GM19438 (cell line): ENCODE results near the gene MAOA.
"Not testable (repeated sequence)": the region's sequence is repeated elsewhere in the genome, so short reads cannot be mapped to it uniquely, and the experiment has no call there.

Source experiments
- ATAC-seq: cut with Tn5 transposase; IDR thresholded peaks from one replicate; pipeline ENCODE4 v1.9.1; 2021; ENCODE audit warnings: low read depth; ENCODE audit not compliant: unreplicated experiment

MAOA gene

DNA sequence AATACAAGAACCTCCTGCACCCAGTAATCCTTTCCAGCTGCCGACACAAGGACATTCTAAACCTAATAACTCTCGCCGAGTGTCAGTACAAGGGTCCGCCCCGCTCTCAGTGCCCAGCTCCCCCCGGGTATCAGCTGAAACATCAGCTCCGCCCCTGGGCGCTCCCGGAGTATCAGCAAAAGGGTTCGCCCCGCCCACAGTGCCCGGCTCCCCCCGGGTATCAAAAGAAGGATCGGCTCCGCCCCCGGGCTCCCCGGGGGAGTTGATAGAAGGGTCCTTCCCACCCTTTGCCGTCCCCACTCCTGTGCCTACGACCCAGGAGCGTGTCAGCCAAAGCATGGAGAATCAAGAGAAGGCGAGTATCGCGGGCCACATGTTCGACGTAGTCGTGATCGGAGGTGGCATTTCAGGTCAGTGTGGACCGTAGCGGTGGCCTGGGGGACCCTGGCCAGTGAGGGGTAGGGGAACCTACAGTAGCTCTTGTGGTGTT is at the start of gene MAOA:
TSS of gene MAOA (plus strand) at position 295 of the 490 bp plus-strand sequence. CDS start at position 338, 43 bp downstream.
- ATAC-seq, result no peak

GRCh38 chrX:43612400-43612799 is 43.7 kb upstream of the MAOA start:
- no peak for ATAC-seq

DNA sequence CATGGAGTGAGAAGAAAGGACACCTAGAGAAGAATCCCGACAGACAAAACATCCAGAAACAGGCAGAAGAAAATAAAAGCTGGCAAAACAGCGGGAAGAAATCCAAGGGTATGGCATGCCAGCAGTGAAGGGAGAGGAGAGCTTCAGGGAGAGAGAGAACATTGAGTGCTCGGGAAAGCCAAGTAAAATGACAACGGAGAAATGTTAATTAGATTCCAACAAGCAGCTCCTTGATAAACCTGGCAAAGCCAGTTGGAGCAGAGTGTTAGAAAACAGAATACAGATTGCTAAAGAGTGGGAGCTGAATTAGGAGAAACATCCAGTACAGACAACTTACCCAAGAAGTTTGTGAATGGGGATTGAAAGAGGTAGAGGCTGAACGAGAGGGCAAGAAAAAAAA is 40.4 kb upstream of the MAOA start:
- ATAC-seq, result no peak

- ATAC-seq, result no peak
Observed at GRCh38 chrX:43618366-43619205, 37.5 kb upstream of the MAOA start.

GRCh38 chrX:43619861-43620260 is 36.2 kb upstream of the MAOA start:
- ATAC-seq, result not testable (repeated sequence)

GRCh38 chrX:43627147-43627546 is 29.0 kb upstream of the MAOA start:
- ATAC-seq, result no peak

DNA sequence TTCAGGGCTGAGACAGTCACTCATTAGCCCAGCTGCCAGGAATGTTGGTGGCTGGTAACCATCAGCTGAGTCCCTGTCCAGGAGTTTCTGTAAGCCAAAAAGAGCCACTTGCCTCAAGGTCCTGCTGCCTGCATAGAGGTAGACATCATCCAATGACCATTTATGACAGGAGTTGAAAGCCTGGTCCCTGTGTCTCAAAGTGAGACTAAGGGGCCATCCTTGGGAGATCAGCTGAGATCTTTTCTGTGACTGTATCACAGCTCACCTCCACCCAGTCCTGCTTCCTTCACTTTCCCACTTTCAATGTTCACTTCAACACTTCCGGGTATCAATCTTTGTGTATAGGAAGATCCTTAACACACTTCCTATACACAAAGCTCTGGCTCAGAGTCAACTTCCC is 28.4 kb upstream of the MAOA start:
- ATAC-seq, result no peak

DNA sequence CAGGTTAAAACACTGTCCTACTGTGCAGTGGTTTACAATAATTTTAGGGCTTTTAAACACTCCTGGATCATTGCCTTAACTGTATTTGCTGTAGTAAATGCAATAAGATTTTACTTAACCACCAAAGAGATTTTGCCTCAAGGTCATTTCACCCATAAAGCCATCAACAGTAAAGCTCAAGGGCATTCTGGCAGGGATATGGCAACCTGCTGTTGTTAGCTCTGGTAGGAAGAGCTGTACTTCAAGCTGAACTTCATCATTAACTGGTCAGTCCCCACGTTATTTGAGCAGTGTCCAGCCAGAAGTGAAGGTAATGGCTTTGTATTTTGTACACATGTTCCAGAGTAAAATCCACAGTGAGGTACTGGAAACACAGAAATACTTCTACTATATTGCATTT is 26.9 kb upstream of the MAOA start:
- ATAC-seq, result no peak

- no peak for ATAC-seq
Observed at GRCh38 chrX:43631841-43632240, 24.3 kb upstream of the MAOA start.

GRCh38 chrX:43633081-43633480 is 23.0 kb upstream of the MAOA start:
- no peak for ATAC-seq

DNA sequence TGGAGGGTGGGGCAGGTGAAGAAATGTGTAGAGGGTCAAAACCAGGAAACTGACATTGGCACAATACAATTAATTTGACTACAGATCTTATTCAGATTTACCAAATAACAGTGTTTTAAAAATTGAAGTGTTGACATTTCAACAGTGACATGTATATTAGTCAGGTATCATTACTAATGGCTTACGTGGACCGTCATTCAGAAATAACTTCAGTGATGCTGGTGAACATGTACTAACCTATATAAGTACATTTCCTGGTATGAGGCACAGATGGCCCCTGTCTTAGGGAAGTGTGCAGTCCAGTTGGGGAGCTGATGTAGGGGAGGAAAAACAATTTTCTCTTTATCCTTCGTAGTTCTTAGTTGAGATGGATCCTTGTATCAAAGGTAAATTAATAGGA is 22.3 kb upstream of the MAOA start:
- no peak for ATAC-seq

DNA sequence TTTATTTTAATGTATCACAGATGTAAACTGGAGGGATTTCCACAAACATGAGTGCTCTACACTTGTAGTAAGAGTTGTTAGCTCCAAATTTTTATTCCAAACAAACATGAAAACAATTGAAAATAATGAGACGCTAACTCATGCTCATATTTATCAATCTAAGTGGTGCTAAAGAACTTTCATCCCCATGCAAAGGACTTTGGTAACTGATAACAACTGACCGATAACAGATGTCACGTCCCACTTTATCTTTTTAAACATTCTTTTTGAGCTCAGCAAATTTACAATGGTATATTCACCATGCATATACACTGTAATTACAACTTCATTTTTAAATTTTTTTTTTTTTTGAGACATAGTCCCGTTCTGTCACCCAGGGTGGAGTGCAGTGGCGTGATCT is 15.6 kb upstream of the MAOA start:
- no peak for ATAC-seq

- ATAC-seq, result no peak
Observed at GRCh38 chrX:43641691-43642090, 14.4 kb upstream of the MAOA start.

DNA sequence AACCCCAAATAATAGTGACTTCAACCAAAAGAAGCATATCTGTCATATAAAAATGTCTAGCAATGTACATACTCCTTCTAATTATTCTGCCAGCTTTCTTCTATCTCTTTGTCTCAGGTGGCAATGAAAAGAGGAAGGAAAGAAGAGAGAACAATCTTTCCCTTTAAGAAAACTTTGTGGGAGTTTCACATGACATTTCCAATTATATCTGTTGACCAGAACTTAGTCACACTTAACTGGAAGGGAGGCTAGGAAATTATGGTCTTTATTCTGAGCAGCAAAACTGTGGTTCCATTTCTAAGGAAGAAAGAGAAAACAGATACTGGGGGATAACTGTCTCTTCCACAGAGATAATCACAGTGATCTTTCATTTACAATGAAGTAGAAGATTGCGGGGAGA is 12.9 kb upstream of the MAOA start:
- ATAC-seq, result no peak

GRCh38 chrX:43643662-43644061 is 12.4 kb upstream of the MAOA start:
- no peak for ATAC-seq

- ATAC-seq, result no peak
Observed at GRCh38 chrX:43644124-43644701, 11.9 kb upstream of the MAOA start.

GRCh38 chrX:43646800-43647199 is 9.3 kb upstream of the MAOA start:
- no peak for ATAC-seq

DNA sequence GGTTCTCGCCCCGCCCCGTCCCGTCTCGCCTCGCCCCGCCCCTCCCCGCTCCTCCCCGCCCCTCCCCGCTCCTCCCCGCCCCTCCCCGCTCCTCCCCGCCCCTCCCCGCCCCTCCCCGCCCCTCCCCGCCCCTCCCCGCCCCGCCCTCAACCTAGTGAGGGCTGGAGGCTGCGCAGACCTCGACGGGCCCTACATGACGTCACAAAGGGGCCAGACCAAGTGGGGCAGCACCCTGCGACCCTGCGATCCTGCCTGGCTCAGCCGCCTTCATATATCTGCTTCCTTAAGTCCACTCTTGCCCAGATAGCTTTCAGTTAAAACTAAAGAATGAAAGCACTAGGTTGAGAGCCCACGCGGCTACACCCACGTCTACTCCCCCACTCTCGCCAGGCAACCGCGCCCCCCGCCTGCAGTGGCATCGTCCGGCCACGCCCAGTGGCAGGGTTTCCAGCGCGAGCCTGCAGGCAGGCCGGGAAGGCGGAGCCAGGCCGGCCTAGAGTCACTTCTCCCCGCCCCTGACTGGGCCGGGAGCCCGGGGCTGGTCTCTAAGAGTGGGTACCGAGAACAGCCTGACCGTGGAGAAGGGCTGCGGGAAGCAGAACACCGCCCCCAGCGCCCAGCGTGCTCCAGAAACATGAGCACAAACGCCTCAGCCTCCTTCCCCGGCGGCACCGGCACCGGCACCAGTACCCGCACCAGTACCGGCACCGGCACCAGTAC is 1.5 kb upstream of the MAOA start:
- peak; percentile 97 for ATAC-seq

- peak; percentile 11 for ATAC-seq
Observed at GRCh38 chrX:43655151-43656004, 721 bp upstream of the MAOA start.

DNA sequence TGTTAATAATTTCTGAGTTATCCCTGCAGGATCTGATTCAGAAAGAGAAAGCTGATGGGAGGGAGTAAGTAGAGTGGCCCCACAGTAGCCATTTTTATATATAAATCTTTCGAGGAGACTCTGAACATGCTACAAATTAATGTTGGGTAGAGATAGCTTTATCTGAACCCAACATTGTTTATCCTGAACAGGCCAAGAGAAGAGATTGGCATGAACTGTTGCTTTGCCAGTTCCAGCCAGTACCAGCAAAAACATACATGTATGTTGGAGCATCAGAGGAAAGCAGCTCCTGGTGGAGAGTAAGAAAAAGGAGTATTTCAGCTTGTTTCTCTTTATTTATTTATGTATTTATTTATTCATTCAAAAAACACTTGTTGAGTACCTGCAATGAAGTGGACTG is 1.6 kb downstream of the MAOA start:
- no peak for ATAC-seq
